MM.1S (cell line): ENCODE results near the gene NEURL1B.

Experiments used
- DNase-seq: peaks from one replicate; pipeline ENCODE4 v3.0.0-alpha.2; 2015
- H2AFZ ChIP-seq: fragments of 300-600 bp; sonication (generic); 2 replicates; pipeline ENCODE4 v1.6.0; 2016; ENCODE audit warnings: antibody characterized with exemption, low read length
- H3F3A ChIP-seq: fragments of 300-600 bp; sonication (generic); 2 replicates; pipeline ENCODE4 v1.6.1; 2016; ENCODE audit warnings: mild to moderate bottlenecking, antibody characterized with exemption, low read length, moderate library complexity, mixed read lengths; ENCODE audit not compliant: insufficient read depth
- H3K27ac ChIP-seq: fragments of 300-600 bp; sonication (generic); 2 replicates; pipeline ENCODE4 v1.5.1; 2016; ENCODE audit warnings: mild to moderate bottlenecking, low read length
- H3K27me3 ChIP-seq: fragments of 300-600 bp; sonication (generic); replicated peaks from 2 replicates; pipeline ENCODE4 v1.6.0; 2016; ENCODE audit warnings: low read length; ENCODE audit not compliant: insufficient read depth
- H3K36me3 ChIP-seq: fragments of 300-600 bp; sonication (generic); replicated peaks from 2 replicates; pipeline ENCODE4 v1.6.1; 2016; ENCODE audit warnings: mild to moderate bottlenecking, low read length, mixed read lengths; ENCODE audit not compliant: insufficient read depth
- H3K4me1 ChIP-seq: fragments of 300-600 bp; sonication (generic); 2 replicates; pipeline ENCODE4 v1.6.1; 2016; ENCODE audit warnings: low read length, mixed read lengths
- H3K4me2 ChIP-seq: fragments of 300-600 bp; sonication (generic); 2 replicates; pipeline ENCODE4 v1.6.0; 2016; ENCODE audit warnings: low read depth, low read length
- H3K4me3 ChIP-seq: fragments of 300-600 bp; sonication (generic); 2 replicates; pipeline ENCODE4 v1.5.1; 2016; ENCODE audit warnings: low read length, mixed read lengths
- H3K79me2 ChIP-seq: fragments of 300-600 bp; sonication (generic); 2 replicates; pipeline ENCODE4 v1.6.1; 2016; ENCODE audit warnings: mixed run types, low read length, mixed read lengths
- H3K9ac ChIP-seq: fragments of 300-600 bp; sonication (generic); 2 replicates; pipeline ENCODE4 v1.6.1; 2016; ENCODE audit warnings: low read length, mixed read lengths
- H3K9me2 ChIP-seq: fragments of 300-600 bp; sonication (generic); replicated peaks from 2 replicates; pipeline ENCODE4 v1.6.1; 2016; ENCODE audit warnings: mild to moderate bottlenecking, low read length, mixed read lengths; ENCODE audit not compliant: insufficient read depth
- H3K9me3 ChIP-seq: fragments of 300-600 bp; sonication (generic); replicated peaks from 2 replicates; pipeline ENCODE4 v1.6.1; 2016; ENCODE audit warnings: mild to moderate bottlenecking, low read length, mixed read lengths; ENCODE audit not compliant: insufficient read depth
- H4K20me1 ChIP-seq: fragments of 300-600 bp; sonication (generic); 2 replicates; pipeline ENCODE4 v1.6.1; 2016; ENCODE audit warnings: mild to moderate bottlenecking, low read length, moderate library complexity, mixed read lengths; ENCODE audit not compliant: insufficient read depth
- CTCF ChIP-seq: fragments of 300-600 bp; sonication (generic); IDR thresholded peaks from 2 replicates; pipeline ENCODE4 v1.5.1; 2016; ENCODE audit warnings: antibody characterized with exemption, low read length, mixed read lengths
- EZH2 ChIP-seq: fragments of 300-600 bp; sonication (generic); optimal IDR thresholded peaks from 2 replicates; pipeline ENCODE3; 2017; ENCODE audit warnings: low read depth, mild to moderate bottlenecking, antibody characterized with exemption, low read length, mixed read lengths
- EZH2phosphoT487 ChIP-seq: fragments of 300-600 bp; sonication (generic); IDR thresholded peaks from 2 replicates; pipeline ENCODE4 v1.6.1; 2018; ENCODE audit warnings: antibody characterized with exemption, low read length

The NEURL1B gene

GRCh38 chr5:172686539-172687390, 45.7 kb downstream of the NEURL1B start:
- H3K4me1 ChIP-seq = no peaks in the 10 kb centered on the region
- no peaks in the 10 kb centered on the region for H3K79me2 ChIP-seq
- H3K27ac ChIP-seq = no peak overlapping the region
- H2AFZ ChIP-seq = no peak overlapping the region
- no peaks in the 10 kb centered on the region for H3K9me2 ChIP-seq
- H3K36me3 ChIP-seq = no peaks in the 10 kb centered on the region
- no peak for DNase-seq
- H4K20me1 ChIP-seq = no peaks in the 10 kb centered on the region
- H3K9ac ChIP-seq = no peak overlapping the region
- H3K4me2 ChIP-seq = no peak overlapping the region
- no peak overlapping the region for H3K4me3 ChIP-seq
- no peaks in the 10 kb centered on the region for H3K27me3 ChIP-seq
- H3F3A ChIP-seq = no peaks in the 10 kb centered on the region
- no peaks in the 10 kb centered on the region for H3K9me3 ChIP-seq
- TF ChIP-seq EZH2 = no peak
- TF ChIP-seq CTCF = no peak
- TF ChIP-seq EZH2phosphoT487 = no peak

GRCh38 chr5:172687940-172688339, 46.9 kb downstream of the NEURL1B start:
- Histone ChIP-seq H3K4me2 (no peak overlapping the region), H2AFZ (no peak overlapping the region)

GRCh38 chr5:172688349-172689217, 47.5 kb downstream of the NEURL1B start:
- Histone ChIP-seq H3K27me3 (no peaks in the 10 kb centered on the region), H3K4me3 (no peak overlapping the region), H3K4me1 (no peaks in the 10 kb centered on the region), H3F3A (no peaks in the 10 kb centered on the region), H4K20me1 (no peaks in the 10 kb centered on the region), H3K9me3 (no peaks in the 10 kb centered on the region), H3K4me2 (no peak overlapping the region), H3K79me2 (no peaks in the 10 kb centered on the region), H3K36me3 (no peaks in the 10 kb centered on the region), H2AFZ (no peak overlapping the region), H3K9ac (no peak overlapping the region), H3K27ac (no peak overlapping the region), H3K9me2 (no peaks in the 10 kb centered on the region)
- TF ChIP-seq EZH2phosphoT487 = no peak
- no peak for TF ChIP-seq EZH2
- TF ChIP-seq CTCF = no peak
- no peak for DNase-seq

More at GRCh38 chr5:172687940-172688339, 46.9 kb downstream of the NEURL1B start:
- Histone ChIP-seq H3K4me3 (no peak overlapping the region), H3K9me2 (no peaks in the 10 kb centered on the region), H3K36me3 (no peaks in the 10 kb centered on the region), H3K27ac (no peak overlapping the region), H4K20me1 (no peaks in the 10 kb centered on the region), H3K27me3 (no peaks in the 10 kb centered on the region), H3F3A (no peaks in the 10 kb centered on the region), H3K79me2 (no peaks in the 10 kb centered on the region), H3K9ac (no peak overlapping the region), H3K4me1 (no peaks in the 10 kb centered on the region), H3K9me3 (no peaks in the 10 kb centered on the region)
- TF ChIP-seq EZH2phosphoT487 = no peak
- no peak for TF ChIP-seq EZH2
- TF ChIP-seq CTCF = no peak
- DNase-seq = no peak
